Skin of body (tissue), 2 donors: Measurements from ENCODE around the gene SIPA1L3. TPM values are rescaled to one million over a fixed set of nuclear protein-coding genes. Genes with fewer than 3 reads are reported as not detected.

Experiments
- DNase-seq: peaks from one replicate; lab custom pipeline; 2025; lab: John Stamatoyannopoulos, UW
- total RNA-seq: library from RNA; depleted of rRNA; stranded (reverse); fragments of >200 nt; gene quantifications from one replicate; pipeline ENCODE4 v1.2.3, GENCODE V29; 2014

The SIPA1L3 gene
- total RNA-seq, 1 donor from 2014 or later, result 20.3 TPM

GRCh38 chr19:38142176-38143035 is 235.4 kb downstream of the SIPA1L3 start:
- no peak for DNase-seq

DNA sequence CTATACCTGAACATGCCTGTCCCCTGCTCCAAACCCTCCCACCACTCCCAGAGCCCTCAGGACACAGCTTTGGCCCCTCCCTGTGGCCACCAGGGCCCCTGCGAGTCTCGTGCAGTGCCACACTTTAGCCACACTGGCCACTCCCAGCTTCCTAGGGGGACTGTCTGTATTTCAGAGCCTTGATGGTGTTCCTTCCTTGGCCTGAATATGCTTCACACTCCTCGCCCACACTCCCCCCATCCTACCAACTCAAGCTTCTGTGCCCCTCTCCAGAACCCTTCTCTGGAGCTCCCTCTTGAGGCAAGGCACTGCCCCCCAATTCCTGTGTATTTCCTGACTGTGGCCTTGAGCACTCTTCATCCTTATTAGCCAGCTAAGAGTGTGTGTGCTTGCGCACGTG is 236.8 kb downstream of the SIPA1L3 start:
- no peak for DNase-seq

DNA sequence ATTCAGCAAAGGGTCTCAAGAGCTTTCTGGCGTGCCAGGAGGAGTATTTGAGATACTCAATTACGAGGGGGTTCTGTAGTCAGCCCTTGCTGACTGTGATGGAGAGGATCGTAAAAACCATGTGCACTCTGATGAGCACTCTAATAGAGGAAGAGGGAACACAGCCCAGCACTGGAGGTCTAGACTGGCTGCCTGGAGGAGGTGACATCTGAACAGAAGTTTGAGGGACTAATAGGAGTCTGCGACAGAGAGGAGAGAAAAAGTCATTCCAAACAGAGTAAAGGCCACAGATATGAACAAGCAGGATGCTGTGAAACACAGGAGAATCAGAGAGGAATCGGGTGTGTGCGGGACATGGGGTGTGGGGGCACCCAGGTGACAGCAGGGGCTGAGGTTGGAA is 237.7 kb downstream of the SIPA1L3 start:
- DNase-seq, result no peak

GRCh38 chr19:38145623-38146022 is 238.6 kb downstream of the SIPA1L3 start:
- DNase-seq, result no peak

DNA sequence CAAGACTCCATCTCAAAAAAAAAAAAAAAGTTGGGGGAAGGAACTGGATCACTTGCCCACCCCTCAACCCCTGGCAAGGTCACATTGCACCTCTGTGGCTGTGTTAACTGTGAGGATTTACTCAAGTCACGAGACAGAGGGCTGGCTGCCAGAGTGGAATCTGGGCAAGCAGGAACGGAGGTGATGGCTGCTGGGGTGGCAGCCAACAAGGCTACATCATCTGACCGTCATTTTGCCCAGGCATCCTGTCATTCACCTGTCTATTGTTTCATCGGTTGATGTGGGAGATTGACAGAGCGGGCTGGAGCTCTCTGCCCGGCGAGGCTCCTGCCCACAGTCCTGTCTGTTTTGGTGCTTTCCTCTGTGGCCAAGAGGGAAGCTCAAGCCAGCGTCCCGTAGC is 241.3 kb downstream of the SIPA1L3 start:
- no peak for DNase-seq

GRCh38 chr19:38149661-38150061 is 242.7 kb downstream of the SIPA1L3 start:
- no peak for DNase-seq

- no peak for DNase-seq
Observed at GRCh38 chr19:38151242-38151641, 244.2 kb downstream of the SIPA1L3 start.

DNA sequence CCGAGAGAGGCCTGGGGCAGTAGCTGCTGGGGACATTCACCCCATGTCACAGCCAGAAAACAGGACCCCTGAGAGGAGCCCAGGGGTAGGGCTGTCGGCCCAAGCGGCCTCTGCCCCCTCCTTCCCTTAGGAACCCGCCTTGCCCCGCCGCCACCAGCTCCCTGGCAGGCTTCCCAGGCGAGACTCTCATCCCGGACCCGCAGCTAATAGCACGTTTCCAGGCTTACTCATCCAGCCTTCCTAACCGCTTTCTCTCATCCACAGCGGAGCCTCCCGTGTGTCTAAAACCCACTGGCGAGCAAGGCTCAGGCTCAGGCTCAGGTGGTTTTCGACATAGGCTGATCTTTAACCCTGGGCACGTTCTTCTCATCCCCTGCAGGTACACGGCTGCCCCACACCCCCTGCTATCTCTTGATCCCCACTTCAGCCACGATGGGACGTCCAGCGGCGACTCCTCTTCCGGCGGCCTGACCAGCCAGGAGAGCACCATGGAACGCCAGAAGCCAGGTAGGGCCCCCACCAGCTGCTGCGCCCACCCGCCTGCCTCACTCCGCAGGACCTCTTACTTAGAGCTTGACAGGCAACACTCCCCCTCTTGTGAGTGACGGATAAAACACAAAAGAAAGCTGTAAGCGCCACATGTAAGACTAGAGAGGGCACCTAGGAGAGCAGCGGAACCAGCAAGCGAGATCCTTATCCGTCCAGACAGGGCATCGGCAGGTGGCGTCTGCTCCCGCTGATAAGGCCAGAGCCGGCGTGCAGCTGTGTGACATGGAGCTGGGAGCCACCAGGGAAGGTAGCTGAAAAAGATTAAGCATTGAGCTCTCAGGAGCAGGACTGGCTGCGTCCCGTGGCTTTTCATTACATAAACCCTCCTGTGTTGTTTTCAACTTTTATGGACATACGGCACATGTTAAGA is 245.7 kb downstream of the SIPA1L3 start:
- no peak for DNase-seq

- DNase-seq, result peak; percentile 33
Observed at GRCh38 chr19:38155453-38155852, 248.4 kb downstream of the SIPA1L3 start.

- DNase-seq, result no peak
Observed at GRCh38 chr19:38158730-38159129, 251.7 kb downstream of the SIPA1L3 start.

- DNase-seq, result no peak
Observed at GRCh38 chr19:38162094-38162493, 255.1 kb downstream of the SIPA1L3 start.

DNA sequence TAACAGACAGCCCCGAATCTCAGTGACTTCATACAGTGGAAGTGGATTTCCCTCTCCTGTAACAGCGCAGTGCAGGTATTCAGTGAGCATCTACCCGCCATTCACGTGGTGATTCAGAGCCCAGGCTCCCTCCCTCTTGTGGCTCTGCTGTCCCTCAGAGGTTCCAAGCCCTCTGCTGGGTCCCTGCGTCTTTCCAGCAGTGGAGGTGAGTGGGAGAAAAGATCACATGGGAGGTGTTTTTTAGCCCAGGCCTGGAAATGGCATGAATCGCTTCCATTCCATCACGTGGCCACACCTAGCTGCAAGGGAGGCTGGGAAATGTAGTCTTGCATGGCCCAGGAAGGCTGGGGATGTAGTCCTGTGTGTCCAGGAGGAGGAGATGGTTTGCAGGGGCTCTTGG is 255.6 kb downstream of the SIPA1L3 start:
- no peak for DNase-seq

DNA sequence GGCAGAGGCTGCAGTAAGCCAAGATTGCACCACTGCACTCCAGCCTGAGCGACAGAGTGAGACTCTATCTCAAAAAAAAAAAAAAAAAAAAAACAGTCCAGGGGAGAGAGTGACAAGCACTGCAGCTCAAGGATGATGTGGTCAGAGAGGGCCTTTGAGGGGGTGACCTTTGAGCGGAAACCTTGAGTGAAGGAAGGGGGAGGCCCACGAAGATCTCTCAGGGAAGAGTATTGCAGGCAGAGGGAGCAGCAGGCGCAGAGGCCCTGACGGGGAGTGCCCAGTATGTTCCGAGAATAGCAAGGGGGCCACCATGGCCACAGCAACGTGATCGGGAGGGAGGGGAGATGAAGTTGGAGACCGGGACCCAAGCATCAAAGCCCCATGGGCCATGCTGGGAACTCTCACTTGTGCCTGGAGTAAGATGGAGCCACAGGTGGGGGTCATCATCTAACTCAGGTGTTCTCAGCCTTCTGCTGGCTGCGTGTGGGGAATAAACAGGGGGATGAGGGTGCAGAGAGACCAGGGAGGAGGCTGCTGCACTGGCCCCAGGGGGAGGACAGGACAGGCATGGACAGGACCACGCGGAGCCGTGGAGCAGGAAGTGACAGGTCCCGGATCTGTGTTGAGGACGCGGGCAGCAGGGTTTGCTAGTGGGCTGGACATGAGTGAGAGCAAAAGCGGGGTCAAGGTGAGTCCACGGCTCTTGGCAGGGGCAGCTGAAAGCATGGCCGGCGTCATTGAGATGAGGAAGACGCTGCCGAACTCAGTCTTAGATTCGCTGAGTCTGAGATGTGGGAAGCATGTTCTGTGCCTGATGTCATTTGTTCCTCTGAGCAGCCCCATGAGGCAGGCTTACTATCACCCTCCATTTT is 256.6 kb downstream of the SIPA1L3 start:
- no peak for DNase-seq

DNA sequence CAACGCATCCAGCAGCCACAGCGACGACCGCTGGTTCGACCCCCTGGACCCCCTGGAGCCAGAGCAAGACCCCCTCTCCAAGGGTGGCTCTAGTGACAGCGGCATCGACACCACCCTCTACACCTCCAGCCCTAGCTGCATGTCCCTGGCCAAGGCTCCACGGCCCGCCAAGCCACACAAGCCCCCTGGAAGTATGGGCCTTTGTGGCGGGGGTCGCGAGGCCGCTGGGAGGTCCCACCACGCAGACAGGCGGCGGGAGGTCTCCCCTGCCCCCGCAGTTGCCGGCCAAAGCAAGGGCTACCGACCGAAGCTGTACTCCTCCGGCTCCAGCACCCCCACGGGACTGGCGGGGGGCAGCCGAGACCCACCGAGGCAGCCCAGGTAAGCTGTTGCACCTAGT is 257.5 kb downstream of the SIPA1L3 start:
- DNase-seq, result no peak

- DNase-seq, result no peak
Observed at GRCh38 chr19:38165335-38165734, 258.3 kb downstream of the SIPA1L3 start.

GRCh38 chr19:38168637-38169036 is 261.6 kb downstream of the SIPA1L3 start:
- no peak for DNase-seq

DNA sequence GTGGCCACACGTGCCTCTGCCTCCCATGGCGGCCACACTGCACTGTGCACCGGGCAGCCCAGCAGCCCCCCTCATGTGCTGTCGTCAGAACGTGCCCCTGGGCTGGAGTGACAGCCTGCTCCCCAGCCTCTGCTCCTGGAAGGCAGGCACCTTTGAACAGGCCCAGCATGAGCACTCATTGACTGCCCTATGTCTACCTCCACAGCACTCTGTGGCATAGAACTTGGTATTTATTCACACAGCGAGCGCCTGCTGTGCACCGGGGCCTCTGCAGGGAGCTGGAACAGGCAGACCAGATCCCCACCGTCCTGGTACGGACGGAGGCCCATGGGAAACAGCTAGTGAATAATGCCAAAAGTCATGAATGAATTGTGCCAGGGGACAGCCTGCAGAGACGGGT is 263.3 kb downstream of the SIPA1L3 start:
- DNase-seq, result no peak

GRCh38 chr19:38172001-38172400 is 265.0 kb downstream of the SIPA1L3 start:
- DNase-seq, result no peak

DNA sequence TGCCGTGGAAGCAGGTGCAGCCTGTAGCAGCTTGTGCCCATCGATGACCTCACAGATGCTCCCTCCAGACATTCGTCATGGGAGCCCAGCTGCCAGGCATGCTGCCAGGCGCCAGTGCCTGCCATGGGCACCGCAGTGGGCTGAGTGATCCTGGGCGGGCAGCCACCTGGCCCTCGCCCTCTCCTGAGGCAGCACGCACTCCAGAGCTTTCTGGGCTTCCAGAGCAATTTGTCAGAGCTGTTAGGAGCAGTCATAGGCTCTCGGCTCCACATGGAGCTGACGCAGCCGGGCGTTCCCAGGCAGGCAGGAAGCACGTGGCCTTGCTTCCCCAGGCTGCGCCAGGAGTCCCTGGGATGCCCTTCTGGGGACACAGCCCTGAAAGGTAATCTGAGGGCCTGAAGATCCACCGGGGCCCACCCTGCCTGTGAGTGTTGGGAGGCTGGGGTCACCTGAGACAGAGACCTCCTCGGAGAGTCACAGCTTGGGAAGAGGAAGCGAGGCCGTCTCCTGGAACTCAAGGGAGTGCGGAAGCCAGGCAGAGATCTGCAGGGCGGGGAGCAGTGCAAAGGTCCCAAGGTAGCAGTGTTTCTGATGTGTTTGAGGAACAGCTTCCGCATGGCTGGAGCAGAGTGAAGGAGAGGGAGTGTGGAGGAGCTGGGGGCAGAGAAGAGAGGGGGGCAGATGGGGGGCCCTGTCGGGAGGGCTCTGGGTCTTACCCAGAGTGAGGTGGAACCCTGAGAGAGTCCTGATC is 266.5 kb downstream of the SIPA1L3 start:
- DNase-seq, result no peak

- DNase-seq, result no peak
Observed at GRCh38 chr19:38175422-38175821, 268.4 kb downstream of the SIPA1L3 start.

DNA sequence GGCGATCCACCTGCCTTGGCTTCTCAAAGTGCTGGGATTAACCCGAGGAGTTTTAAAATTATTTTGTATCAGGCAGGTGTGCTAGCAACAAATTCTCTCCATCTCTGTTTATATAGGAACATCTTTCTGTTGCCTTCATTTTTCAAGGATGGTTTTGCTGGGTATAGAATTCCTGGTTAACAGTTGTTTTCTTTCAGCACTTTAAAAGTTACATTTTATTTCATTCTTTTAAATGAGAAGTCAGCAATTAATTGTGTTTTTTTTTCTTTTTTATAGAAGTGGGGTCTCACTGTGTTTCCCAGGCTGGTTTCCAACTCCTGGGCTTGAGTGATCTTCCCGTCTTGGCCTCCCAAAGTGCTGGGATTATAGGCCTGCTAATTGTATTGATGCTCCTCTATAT is 273.1 kb downstream of the SIPA1L3 start:
- no peak for DNase-seq
